CD4-positive, alpha-beta T cell (primary cell): ENCODE data around the gene CDK9. TPM values are rescaled to one million over a fixed set of nuclear protein-coding genes. Genes with fewer than 3 reads are reported as not detected.

Experiments
- ATAC-seq: fragments of 200-7000 bp; cut with Tn5 transposase; one replicate; pipeline ENCODE4 v1.10.0; 2022; ENCODE audit warnings: mild to moderate bottlenecking; ENCODE audit not compliant: poor library complexity
- CTCF ChIA-PET: fragments of 350-600 bp; sonication (Branson Sonifier 250); formaldehyde crosslinking; loops from one replicate; lab custom pipeline; 2021; ENCODE audit warnings: antibody characterized with exemption, inconsistent platforms; lab: Charles Lee
- POLR2A ChIA-PET: fragments of 350-600 bp; sonication (Branson Sonifier 250); formaldehyde crosslinking; loops from one replicate; lab custom pipeline; 2021; ENCODE audit warnings: antibody characterized with exemption, inconsistent platforms; lab: Charles Lee
- DNase-seq, 14 experiments: peaks; one replicate each; pipeline ENCODE4 v3.0.0-alpha.2; 2013 to 2020; ENCODE audit warnings: mixed read lengths in 2 of 14
- H3K27ac ChIP-seq, 2 donors: one replicate each; pipeline versions ENCODE4 v1.5.1 to v1.7.0; 2013; ENCODE audit warnings: low read length in 2 of 2, low read depth in 1 of 2, mild to moderate bottlenecking in 1 of 2
- H3K27me3 ChIP-seq, 2 experiments: 1 replicate in 1 of 2; 2 replicates in 1 of 2; pipeline versions ENCODE4 v1.6.1 to v1.7.0; 2013; ENCODE audit warnings: low read length in 2 of 2, control low read depth in 1 of 2, mild to moderate bottlenecking in 1 of 2, moderate library complexity in 1 of 2; ENCODE audit not compliant: insufficient read depth in 2 of 2, control insufficient read depth in 1 of 2
- H3K36me3 ChIP-seq: one replicate; pipeline ENCODE4 v1.6.1; 2013; ENCODE audit warnings: low read length, control low read depth; ENCODE audit not compliant: insufficient read depth
- H3K4me1 ChIP-seq: one replicate; pipeline ENCODE4 v1.6.1; 2013; ENCODE audit warnings: low read length, control low read depth; ENCODE audit not compliant: insufficient read depth
- H3K4me3 ChIP-seq: one replicate; pipeline ENCODE4 v1.5.1; 2013; ENCODE audit warnings: mild to moderate bottlenecking, low read length, moderate library complexity
- H3K9me3 ChIP-seq, 2 experiments: 1 replicate in 1 of 2; 2 replicates in 1 of 2; pipeline versions ENCODE4 v1.6.1 to v1.7.0; 2013; ENCODE audit warnings: low read length in 2 of 2, mild to moderate bottlenecking in 2 of 2, control low read depth in 1 of 2, moderate library complexity in 1 of 2; ENCODE audit not compliant: control insufficient read depth in 1 of 2, insufficient read depth in 1 of 2
- H3K27ac Mint-ChIP-seq: one replicate; pipeline ENCODE4 v1.8.0; 2020; ENCODE audit warnings: mixed read lengths
- H3K27me3 Mint-ChIP-seq: one replicate; pipeline ENCODE4 v1.8.0; 2021; ENCODE audit warnings: mixed read lengths
- H3K36me3 Mint-ChIP-seq: one replicate; pipeline ENCODE4 v1.8.0; 2021; ENCODE audit warnings: low read depth, mixed read lengths
- H3K4me1 Mint-ChIP-seq: one replicate; pipeline ENCODE4 v1.8.0; 2021; ENCODE audit warnings: low read depth, mixed read lengths
- H3K4me3 Mint-ChIP-seq: one replicate; pipeline ENCODE4 v1.8.0; 2020; ENCODE audit warnings: mild to moderate bottlenecking, mixed read lengths
- H3K9me3 Mint-ChIP-seq: one replicate; pipeline ENCODE4 v1.8.0; 2020; ENCODE audit warnings: mixed read lengths
- CTCF ChIP-seq: fragments of 200-600 bp; IDR thresholded peaks from one replicate; pipeline ENCODE4 v1.8.0; 2022; ENCODE audit warnings: antibody characterized with exemption, mild to moderate bottlenecking
- intact Hi-C, 2 experiments: fragments of 100-400 bp; cut with DNase I in 1 of 2; cut with micrococcal nuclease in 1 of 2; formaldehyde crosslinking; loops; one replicate each; pipeline versions ENCODE4 v1.15.1 to v1.9.0; 2023 to 2025; cut with DNase I, micrococcal nuclease
- total RNA-seq, 174 experiments: library from RNA in 2 of 174; stranded (reverse) in 2 of 174; gene quantifications; one replicate each; pipeline ENCODE4 v1.2.3 and lab custom pipeline; 2021 to 2026

The CDK9 gene
- total RNA-seq, 2 experiments from 2014 or later = 117 to 121 TPM

GRCh38 chr9:127813686-127814226 lies 27.9 kb downstream of the CDK9 start:
- Mint-ChIP-seq H3K36me3 (peaks cover 66% of the 10 kb centered on the region), H3K4me3 (no peak overlapping the region), H3K4me1 (no peaks in the 10 kb centered on the region)

GRCh38 chr9:127814619-127815511 lies 29.0 kb downstream of the CDK9 start:
- Mint-ChIP-seq H3K36me3 (peaks cover 59% of the 10 kb centered on the region), H3K27ac (no peak overlapping the region), H3K4me3 (no peak overlapping the region), H3K9me3 (no peaks in the 10 kb centered on the region), H3K27me3 (no peaks in the 10 kb centered on the region), H3K4me1 (no peaks in the 10 kb centered on the region)
- intact Hi-C loops = no loop called here
- Histone ChIP-seq H3K27me3 (no peaks in the 10 kb centered on the region), H3K9me3 (no peaks in the 10 kb centered on the region), H3K27ac (no peak overlapping the region), H3K4me3 (no peak overlapping the region), H3K36me3 (peaks cover 62% of the 10 kb centered on the region), H3K4me1 (no peaks in the 10 kb centered on the region)
- DNase-seq (no peak), ATAC-seq (no peak)
- CTCF ChIA-PET = no interaction called here
- no peak for TF ChIP-seq CTCF
- POLR2A ChIA-PET = no interaction called here

More at GRCh38 chr9:127813686-127814226, 27.9 kb downstream of the CDK9 start:
- DNase-seq (no peak), ATAC-seq (no peak)
- POLR2A ChIA-PET = no interaction called here
- no peak overlapping the region for H3K4me3 ChIP-seq
- no peak overlapping the region for H3K27ac ChIP-seq
- no peaks in the 10 kb centered on the region for H3K9me3 ChIP-seq
- H3K36me3 ChIP-seq = peaks cover 61% of the 10 kb centered on the region
- TF ChIP-seq CTCF = no peak
- CTCF ChIA-PET = no interaction called here
- no peaks in the 10 kb centered on the region for H3K4me1 ChIP-seq
- no peaks in the 10 kb centered on the region for H3K27me3 ChIP-seq
- H3K27me3 Mint-ChIP-seq = no peaks in the 10 kb centered on the region
- intact Hi-C loops = no loop called here
- H3K9me3 Mint-ChIP-seq = no peaks in the 10 kb centered on the region
- no peak overlapping the region for H3K27ac Mint-ChIP-seq

- TF ChIP-seq CTCF = no peak
- H3K27me3 ChIP-seq = no peaks in the 10 kb centered on the region
- no peaks in the 10 kb centered on the region for H3K4me1 ChIP-seq
- DNase-seq = no peak
- H3K27me3 Mint-ChIP-seq = no peaks in the 10 kb centered on the region
- H3K27ac Mint-ChIP-seq = no peak overlapping the region
- peaks cover 51% of the 10 kb centered on the region for H3K36me3 Mint-ChIP-seq
- POLR2A ChIA-PET = no interaction called here
- peaks cover 55% of the 10 kb centered on the region for H3K36me3 ChIP-seq
- no peak for ATAC-seq
- H3K9me3 ChIP-seq = no peaks in the 10 kb centered on the region
- H3K4me1 Mint-ChIP-seq = no peaks in the 10 kb centered on the region
- intact Hi-C loops = no loop called here
- H3K27ac ChIP-seq = no peak overlapping the region
- no peak overlapping the region for H3K4me3 Mint-ChIP-seq
- H3K9me3 Mint-ChIP-seq = no peaks in the 10 kb centered on the region
- H3K4me3 ChIP-seq = no peak overlapping the region
- CTCF ChIA-PET = no interaction called here
Measured at GRCh38 chr9:127815512-127816361, 29.9 kb downstream of the CDK9 start.
